HG02798 (cell line): Measurements from ENCODE around the gene S1PR4.
"Not testable (repeated sequence)": the region's sequence is repeated elsewhere in the genome, so short reads cannot be mapped to it uniquely, and the experiment has no call there.

Source experiments
- ATAC-seq: cut with Tn5 transposase; IDR thresholded peaks from one replicate; pipeline ENCODE4 v1.9.1; 2021; ENCODE audit warnings: mild to moderate bottlenecking; ENCODE audit not compliant: unreplicated experiment, poor library complexity

The S1PR4 gene

GRCh38 chr19:3192684-3193083 lies 14.1 kb downstream of the S1PR4 start:
- ATAC-seq = no peak

GRCh38 chr19:3193256-3194105 lies 14.9 kb downstream of the S1PR4 start:
- no peak for ATAC-seq

GRCh38 chr19:3194106-3195087 lies 15.8 kb downstream of the S1PR4 start:
- no peak for ATAC-seq

GRCh38 chr19:3196064-3196932 lies 17.7 kb downstream of the S1PR4 start:
- ATAC-seq = no peak

- ATAC-seq = no peak
Observed at GRCh38 chr19:3196933-3197205, 18.3 kb downstream of the S1PR4 start.

GRCh38 chr19:3198901-3199700 lies 20.5 kb downstream of the S1PR4 start:
- ATAC-seq = no peak

- no peak for ATAC-seq
Observed at GRCh38 chr19:3201072-3201700, 22.6 kb downstream of the S1PR4 start.

- ATAC-seq = no peak
Observed at GRCh38 chr19:3201911-3202310, 23.3 kb downstream of the S1PR4 start.

- ATAC-seq = no peak
Observed at GRCh38 chr19:3202346-3202745, 23.8 kb downstream of the S1PR4 start.

GRCh38 chr19:3202895-3203294 lies 24.3 kb downstream of the S1PR4 start:
- not testable (repeated sequence) for ATAC-seq

- ATAC-seq = no peak
Observed at GRCh38 chr19:3203805-3204645, 25.5 kb downstream of the S1PR4 start.

- no peak for ATAC-seq
Observed at GRCh38 chr19:3204646-3205275, 26.2 kb downstream of the S1PR4 start.

- ATAC-seq = no peak
Observed at GRCh38 chr19:3206216-3206953, 27.8 kb downstream of the S1PR4 start.

- no peak for ATAC-seq
Observed at GRCh38 chr19:3207461-3208242, 29.1 kb downstream of the S1PR4 start.

GRCh38 chr19:3208317-3209207 lies 30.0 kb downstream of the S1PR4 start:
- ATAC-seq = no peak
